DND-41 (cell line): ENCODE measurements around the gene SPDYE6.

Experiments used
- EZH2 ChIP-seq: IDR thresholded peaks from 3 replicates; pipeline ENCODE4 v1.6.1; 2012; ENCODE audit warnings: borderline replicate concordance, low read depth, mild to moderate bottlenecking, moderate library complexity, low read length, inconsistent platforms; ENCODE audit not compliant: severe bottlenecking
- TF ChIP-seq, protein P1 (sequence below): IDR thresholded peaks from 2 replicates; pipeline ENCODE4 v1.5.1; 2012; ENCODE audit warnings: borderline replicate concordance, low read length, moderate library complexity, mild to moderate bottlenecking; ENCODE audit not compliant: poor library complexity, severe bottlenecking; ENCODE audit errors: extremely low read depth

- TF ChIP-seq, protein P1, sequence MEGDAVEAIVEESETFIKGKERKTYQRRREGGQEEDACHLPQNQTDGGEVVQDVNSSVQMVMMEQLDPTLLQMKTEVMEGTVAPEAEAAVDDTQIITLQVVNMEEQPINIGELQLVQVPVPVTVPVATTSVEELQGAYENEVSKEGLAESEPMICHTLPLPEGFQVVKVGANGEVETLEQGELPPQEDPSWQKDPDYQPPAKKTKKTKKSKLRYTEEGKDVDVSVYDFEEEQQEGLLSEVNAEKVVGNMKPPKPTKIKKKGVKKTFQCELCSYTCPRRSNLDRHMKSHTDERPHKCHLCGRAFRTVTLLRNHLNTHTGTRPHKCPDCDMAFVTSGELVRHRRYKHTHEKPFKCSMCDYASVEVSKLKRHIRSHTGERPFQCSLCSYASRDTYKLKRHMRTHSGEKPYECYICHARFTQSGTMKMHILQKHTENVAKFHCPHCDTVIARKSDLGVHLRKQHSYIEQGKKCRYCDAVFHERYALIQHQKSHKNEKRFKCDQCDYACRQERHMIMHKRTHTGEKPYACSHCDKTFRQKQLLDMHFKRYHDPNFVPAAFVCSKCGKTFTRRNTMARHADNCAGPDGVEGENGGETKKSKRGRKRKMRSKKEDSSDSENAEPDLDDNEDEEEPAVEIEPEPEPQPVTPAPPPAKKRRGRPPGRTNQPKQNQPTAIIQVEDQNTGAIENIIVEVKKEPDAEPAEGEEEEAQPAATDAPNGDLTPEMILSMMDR = no peak
- TF ChIP-seq EZH2 = no peak
These were observed 39.8 kb upstream of the SPDYE6 start, which contains the start of gene PRKRIP1 for GRCh38 chr7:102395873-102396709.
